Dedifferentiated amniotic fluid mesenchymal stem cell (primary cell): Measurements from ENCODE around the gene NUP210.

Experiments
- DNase-seq: peaks from one replicate; pipeline ENCODE4 v3.0.0-alpha.2; 2016; ENCODE audit errors: extremely low spot score

Gene NUP210

DNA sequence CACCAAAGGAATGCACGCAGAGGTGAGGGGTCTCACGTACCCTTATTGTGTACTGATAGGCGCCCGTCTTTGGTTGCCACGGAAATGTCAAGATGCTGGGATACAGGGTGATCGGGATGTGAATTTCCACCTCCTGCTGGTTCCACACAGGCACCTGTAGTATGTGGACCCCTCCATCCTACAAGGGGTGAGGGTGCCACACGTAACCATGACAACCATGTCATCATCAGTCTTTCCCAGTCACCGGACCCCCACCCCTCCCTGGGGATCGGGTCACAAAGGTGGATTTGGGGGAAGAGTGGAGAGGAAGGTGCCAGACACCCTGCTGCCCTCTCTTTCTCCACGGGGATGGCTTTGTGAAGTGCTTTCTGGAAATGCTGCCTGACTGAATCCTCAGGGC lies 44.7 kb downstream of the NUP210 start:
- DNase-seq = no peak

DNA sequence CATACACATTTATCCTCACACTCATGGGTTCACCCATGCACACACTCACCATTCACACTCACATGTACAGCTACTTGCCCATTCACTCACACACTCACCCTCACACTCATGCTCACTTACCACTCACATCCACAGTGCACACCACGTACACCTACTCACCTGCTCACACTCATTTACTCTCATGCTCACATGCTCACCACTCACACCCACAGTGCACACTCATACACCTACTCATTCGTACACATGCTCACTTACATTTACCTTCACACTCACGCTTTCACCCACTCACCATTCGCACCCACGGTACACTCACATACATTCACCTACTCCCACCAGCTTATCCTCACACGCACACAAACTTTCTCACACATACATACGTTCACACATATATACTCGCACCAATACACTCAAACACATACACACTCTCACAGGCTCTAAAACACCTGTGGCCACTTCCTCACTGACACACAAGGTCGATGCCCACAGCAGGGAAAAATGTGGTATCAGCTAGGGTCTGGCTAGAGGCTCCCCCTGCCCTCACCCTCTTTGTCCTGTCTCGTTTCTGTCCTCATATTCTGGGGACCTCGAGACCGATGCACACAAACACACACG lies 46.0 kb downstream of the NUP210 start:
- no peak for DNase-seq

DNA sequence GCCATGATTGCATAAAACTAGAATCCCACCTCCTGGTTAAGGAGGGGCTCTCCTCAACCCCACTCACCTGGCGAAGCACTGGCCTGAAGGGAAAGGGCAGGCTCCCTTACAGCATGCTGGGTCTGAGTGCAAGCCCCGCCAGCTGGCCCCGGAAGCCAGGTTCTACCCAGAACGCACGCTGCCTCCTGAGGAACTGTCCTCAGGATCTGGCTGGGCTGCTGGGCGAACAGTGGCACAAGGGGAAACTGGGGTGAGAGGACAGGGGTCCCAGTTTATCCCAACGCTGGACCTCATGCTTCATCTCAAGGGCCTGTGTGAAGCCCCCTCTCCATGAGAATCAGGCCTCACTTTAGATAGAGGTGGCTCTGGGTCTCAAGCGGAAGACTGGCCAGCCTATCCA lies 47.5 kb downstream of the NUP210 start:
- no peak for DNase-seq

DNA sequence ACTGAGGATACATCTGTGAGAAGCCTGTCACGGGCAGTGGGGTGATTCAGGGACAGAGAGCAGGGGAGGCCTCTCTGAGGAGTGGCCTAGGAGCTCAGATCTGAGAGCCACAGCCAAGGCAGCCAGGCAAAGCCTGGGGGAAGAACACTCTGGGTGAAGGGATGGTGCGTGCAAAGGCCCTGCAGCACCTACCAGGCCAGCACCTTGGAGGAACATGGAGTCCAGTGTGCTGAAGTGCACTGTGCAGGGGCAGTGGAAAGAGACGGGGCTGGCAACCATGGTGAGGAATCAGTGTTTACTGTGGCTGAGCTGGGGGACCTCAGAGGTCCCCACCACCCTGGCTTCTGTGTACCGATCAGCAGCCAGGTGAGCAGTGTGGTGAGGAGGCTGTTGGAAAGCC lies 48.0 kb downstream of the NUP210 start:
- DNase-seq = no peak

DNA sequence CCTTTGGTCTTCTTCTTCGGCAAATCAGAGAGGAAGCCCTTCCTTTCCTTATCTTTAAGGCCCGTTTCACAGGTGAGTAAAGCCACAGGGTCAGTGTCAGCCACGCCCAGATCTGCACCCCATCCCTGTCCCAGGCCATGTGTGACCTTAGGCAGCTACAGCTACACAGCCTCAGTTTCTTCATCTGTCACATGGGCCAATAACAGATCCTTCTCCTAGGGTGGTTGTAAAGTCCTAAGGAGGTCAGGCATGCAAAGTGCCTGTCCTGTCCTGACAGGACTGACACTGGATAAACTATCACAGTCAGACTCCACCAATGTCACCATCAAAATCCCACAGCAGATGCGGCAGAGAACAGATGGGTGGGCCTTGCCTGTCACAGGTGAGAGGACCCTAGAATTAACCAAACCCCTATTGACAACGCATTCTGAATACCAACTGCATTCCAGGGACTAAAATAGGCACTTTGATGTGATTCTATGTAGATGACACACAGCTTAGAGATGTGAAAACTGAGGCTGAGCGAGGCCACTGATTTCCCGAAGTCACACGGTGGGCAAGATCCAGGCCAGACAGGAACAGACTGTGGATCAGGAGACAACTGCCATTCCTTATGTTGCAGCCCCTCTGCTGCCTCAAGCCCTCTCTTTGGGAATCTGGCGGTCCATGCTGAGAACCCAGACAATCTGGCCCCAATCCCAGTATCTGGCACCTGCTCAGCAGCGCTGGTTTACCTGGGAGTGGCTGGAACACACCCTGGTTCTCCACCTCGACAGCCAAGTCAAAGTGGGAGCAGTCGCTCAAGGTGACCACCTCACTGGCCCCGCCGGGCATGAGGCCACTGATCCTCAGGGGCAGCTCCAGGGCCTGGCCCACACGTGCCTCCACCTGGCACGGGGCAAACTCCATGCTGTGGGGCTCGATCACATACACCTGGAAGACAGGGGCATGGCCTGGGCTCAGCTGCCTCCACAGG lies 48.7 kb downstream of the NUP210 start:
- DNase-seq = no peak

DNA sequence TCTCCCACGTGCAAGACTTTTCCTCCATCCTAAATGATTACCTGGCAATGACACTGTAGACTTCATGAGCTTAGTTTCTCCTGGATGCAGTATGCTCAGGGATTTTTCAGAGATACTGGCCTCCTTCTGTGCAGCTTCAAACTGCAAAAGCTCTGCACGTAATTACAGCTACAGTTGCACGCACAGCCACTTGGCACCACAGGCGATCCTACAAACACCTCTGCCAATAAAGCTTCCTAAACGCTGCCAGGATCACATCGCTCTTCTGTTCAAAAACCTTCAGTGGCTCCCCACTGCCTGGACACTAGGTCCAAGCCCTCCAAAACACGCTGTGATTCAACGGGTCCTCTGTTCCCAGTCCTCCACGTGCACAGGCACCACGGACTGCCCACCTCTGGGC lies 49.5 kb downstream of the NUP210 start:
- no peak for DNase-seq

DNA sequence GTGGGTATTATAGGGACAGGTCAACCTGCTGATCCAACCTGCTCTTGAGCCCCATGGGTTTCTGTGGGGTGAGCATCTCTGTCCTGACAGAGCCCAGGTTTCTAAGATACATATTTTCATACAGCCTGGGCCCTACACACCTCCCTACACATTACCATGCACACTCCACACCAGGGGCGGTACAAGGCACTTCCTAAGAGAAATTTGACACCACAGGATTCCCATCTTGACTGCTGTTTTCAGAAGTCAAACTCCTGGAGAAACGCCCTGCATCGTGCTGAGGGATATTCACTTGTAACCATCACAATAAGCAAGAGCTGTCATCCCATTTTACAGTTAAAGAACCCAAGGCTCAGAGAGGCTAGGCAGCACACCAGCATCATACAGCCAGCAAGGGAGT lies 50.1 kb downstream of the NUP210 start:
- DNase-seq = no peak

DNA sequence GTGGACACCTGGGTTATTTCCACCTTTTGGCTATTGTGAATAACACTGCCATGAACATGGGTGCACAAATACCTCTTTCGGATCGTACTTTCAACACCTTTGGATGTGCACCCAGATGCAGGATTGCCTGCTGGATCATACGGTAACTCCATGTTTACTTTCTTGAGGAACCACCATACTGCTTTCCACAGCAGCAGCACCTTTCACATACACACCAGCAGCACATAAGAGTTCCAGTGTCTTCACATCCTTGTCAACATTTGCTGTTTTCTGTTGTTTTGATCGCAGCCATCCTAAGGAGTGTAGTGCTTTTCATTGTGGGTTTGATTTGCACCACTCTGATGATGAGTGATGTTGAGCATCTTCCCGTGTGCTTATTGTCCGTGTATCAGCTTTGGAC lies 51.3 kb downstream of the NUP210 start:
- DNase-seq = no peak

DNA sequence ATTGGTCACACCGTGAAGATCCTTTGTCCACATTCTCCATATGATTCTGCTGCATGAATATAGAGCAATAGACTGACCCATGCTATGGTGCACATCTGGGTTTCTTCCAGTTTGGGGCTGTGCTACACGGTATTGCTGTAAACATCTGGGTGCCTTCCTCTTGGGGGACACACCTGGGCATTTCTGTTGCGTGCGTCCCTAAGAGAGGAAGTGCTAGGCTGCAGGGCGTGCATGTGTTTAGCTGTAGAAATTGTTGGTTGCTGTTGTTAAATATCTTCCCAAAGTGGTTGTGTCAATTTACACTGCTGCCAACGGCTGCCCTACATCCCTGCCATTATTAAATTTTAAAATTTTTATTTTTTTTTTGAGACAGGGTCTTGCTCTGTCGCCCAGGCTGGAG lies 52.4 kb downstream of the NUP210 start:
- DNase-seq = no peak

DNA sequence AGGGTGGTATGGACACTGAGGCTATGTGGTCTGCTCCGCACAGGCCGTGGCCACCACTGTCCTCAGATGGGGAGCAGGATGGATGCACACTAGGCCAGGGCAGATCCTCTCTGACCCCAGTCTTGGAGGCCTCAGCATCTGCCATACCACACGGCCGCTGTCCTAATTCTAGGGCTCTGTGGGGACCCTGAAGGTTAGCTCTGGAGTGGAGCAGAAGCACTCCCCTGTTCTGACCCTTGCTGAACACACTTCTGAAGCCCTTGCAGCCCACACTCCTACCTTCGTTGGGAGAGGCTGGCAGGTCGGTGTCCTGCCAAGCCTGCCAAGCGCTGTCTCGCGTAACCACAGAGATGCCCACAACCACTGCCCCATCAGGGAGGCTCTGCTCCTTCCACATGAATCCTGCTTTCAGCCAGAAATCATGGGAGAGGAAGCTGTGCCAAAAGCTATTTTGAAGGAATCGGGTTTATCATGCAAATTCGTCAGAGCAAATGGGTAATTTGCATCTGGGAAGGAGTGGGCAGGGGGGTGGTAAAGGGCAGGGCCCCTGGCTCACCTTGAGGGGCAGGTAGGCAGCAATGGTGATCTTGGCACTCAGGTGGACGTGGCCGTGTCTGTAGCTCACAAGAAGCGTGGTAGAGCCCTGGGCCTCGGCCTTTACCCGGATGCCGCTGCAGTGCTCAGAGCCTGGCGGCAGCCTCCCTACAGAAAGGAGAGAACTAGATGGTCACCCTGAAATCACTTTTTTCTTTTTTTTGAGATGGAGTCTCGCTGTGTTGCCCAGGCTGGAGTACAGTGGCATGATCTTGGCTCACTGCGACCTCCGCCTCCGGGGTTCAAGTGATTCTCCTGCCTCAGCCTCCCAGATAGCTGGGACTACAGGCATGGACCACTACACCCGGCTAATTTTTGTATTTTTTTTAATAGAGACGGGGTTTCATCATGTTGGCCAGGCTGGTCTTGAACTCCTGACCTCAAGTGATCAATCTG lies 54.4 kb downstream of the NUP210 start:
- DNase-seq = no peak

DNA sequence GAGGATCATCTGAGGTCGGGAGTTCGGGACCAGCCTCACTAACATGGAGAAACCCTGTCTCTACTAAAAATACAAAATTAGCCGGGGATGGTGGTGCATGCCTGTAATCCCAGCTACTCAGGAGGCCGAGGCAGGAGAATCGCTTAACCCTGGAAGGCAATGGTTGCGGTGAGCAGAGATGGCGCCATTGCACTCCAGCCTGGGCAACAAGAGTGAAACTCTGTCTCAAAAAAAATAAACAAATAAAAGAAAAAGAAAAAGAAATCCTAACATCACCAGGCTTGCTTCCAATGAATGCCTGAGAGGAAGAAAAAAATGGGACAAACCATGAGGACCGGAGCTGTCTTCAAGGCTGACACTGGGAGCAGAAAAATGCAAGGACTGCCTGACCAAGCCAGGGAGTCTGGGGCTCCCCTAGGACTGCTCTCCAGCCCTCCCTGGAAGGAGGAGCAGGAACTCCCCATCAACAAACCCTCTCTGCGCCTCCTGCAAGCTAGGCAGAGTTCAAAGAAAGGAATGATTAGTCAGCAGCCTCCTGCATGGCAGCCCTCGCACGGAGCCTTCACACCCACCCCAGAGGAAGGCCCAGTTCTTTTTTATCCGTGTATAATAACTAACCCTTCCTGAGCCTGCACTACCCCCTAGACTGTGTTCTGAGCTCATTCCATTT lies 55.4 kb downstream of the NUP210 start:
- DNase-seq = no peak

DNA sequence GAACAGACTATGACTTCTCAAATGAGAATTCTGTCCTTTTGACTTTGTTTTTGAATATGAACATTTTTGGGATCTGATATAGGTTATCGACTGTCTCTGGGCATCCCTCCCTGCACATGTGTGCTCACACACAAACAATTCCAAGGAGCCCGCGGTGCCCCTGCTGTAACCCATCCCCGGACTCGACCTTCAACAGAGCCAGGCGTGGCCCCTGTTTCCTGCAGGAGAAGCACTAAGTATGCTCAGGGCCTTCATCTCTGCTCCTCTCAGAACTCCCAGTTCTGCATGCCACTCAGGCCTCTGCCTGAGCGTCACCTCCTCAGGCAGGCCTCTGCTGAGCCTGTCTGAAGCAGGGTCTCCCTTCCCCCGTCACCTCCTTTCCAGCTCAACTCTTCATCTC lies 57.6 kb downstream of the NUP210 start:
- DNase-seq = no peak

DNA sequence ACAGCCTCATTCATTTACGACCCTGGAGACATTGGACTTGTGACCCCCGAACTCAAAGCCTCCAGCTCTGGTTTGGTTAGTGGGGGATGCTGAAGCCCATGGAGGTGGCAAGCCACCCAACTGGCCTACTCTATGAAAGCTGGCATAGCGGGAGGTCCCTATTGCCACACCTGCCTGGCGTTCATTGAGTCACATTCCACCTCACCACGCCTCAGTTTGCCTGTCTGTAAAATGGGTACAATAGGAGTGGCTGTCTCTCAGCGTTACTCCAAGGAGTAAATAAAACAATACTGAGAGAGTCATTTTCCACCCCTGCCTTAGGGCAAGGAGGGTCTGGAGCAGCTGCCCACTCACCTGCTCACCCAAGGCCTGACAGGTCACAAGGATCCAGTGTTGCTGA lies 60.2 kb downstream of the NUP210 start:
- no peak for DNase-seq

DNA sequence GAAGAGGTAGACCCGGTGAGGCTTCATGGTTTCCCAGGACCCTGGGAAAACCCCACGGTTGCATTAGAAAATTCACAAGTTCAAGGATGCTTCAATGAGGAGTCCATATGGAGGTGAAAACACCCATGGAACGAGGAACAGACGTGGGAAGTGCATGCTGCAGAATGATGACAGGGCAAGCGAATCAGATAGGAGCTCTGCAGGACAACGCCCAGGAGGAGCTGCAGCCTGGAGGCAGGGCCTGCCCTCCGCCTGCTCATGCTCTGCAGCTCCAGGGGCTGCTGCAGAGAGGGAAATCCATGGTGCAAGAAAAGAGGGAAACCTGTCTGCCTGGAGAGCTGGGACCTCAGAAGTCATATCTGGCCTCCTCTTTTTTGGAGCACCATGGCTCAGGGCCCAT lies 61.5 kb downstream of the NUP210 start:
- DNase-seq = no peak

DNA sequence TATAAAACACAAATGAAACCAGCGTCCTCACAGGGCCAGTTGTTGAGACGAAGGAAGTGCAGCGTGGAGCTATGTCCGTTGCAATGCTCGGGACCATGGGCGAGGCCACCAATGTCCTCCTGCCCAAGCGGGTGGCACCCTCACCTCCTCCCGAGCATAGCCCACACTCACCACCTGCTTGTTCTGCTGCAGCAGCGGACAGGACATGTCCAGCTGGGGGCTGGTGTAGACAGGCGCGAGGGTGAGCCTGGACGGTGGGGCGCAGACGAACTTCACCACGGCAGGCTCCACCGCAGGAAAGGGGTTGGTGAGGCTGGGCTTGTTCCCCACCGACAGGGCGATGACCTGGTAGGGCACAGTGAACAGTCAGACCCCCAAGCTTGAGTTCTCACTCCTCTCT lies 62.1 kb downstream of the NUP210 start:
- DNase-seq = no peak

DNA sequence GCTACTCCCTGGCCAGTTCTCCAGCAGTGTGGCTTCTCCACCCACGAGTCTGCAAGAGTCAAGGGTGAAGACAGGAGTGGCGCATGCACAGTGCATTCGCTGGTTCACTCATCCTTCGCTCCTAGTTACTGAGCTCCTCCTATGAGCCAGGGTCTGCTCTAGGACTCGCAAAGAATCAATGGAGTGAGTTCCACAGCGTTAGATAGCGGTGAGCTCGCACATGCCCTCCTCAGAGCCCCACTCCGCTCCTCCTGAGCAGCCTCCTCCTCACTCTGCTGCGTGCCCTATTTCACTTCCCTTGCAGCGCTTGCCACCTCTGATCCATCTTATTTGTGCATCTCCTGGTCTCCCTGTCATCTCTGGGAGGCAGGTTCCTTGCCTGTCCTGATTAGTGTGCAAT lies 63.0 kb downstream of the NUP210 start:
- no peak for DNase-seq

DNA sequence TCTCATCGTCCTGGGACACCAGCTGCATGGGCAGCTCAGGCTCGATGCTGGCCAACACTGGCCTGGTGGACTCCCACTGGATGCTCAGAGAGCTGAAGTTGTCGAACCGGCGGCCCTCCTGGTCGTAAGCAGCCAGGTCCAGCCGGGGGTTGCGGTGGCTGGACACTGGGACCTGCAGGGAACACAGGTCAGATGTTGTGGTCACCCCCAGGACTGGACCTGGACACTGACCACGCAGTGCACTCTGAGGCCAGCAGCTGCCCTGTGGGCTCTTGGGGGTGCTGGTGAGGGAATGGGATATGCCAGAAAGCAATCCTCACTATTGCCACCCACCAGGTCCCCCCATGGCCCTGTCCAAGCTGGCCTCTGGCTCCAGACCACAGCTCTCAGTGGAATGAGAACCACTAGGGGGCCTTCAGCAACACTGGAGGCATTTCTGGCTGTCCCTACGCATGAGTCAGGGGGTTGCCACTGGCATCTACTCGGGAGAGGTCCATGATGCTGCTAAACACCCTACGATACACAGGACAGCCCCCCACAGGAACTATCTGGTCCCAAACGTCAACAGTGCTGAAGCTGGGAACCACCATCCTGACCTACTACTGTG lies 66.1 kb downstream of the NUP210 start:
- DNase-seq = no peak

DNA sequence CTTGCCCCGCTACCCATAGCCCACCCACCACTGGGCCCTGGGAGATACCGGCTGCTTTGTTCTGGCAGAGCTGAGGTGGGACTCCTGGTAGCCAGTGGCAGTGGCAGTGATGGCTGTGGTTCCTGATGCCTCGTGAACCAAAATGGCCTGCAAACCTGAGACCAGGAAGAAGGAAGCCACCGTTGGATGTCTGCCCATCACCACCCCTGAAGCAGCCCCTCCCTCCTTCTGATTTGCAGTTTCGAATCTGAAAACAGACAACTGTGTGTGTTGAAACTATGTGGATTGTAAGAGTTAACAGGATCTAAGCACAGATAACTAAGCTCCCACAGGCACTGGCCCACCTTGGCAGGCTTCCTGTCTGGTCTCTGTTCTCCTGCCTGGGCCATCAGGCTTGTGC lies 66.6 kb downstream of the NUP210 start:
- no peak for DNase-seq

DNA sequence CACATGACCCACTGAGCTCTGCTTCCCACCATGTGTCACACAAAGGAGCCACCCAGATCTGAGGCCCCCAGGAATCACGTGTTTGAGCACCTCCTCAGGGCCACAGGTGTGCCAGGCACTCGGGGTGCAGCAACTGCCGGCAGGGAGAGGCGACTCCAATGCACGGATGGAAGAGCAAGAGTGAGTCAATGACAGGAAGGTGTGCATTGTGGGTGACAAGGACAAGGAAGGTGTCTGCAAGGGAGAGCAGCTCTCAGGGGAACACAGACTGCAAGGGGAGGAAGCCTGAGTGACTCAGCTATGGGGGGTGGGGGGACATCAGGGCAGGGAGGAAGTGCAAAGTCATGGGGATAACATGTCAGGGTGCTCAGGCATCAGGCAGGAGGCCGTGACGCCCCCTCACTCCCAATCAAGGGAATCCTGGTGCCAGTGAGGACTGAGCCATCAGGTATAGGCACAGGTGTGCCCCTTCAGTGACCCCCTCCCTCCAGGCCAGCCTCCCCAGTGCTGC lies 67.4 kb downstream of the NUP210 start:
- no peak for DNase-seq

DNA sequence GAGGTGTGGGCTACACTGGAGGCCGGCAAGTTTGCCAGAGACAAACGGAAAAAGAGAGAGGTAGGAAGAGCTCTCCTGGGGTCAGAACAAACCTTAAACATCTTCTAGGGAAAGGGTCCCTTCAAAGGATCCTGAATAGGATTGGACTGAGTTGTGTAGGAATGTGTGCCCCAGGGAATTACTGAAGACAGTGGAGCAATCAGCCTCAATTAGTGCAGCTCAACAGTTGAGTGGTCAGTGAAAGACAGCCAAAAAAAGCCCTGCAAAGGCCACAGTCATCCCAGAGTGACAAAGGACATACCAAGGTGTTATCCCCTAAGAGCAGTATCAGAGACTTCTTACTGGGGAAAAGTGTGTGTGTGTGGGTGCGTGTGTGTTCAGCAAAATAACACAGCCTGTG lies 70.3 kb downstream of the NUP210 start:
- no peak for DNase-seq
